Aorta (tissue), 4 donors: ENCODE results near the gene SLC9A7. TPM values are rescaled to one million over a fixed set of nuclear protein-coding genes. Genes with fewer than 3 reads are reported as not detected.

Experiments used
- polyA plus RNA-seq, 2 donors: library from polyadenylated mRNA; stranded (reverse); fragments of 200-250 nt; gene quantifications; one replicate each; pipeline ENCODE4 v1.2.3, GENCODE V29; 2013
- total RNA-seq, 2 donors: library from RNA; stranded (reverse); fragmentation: NEBNext Ultra II Directional; extraction: Animal tissue kit (Norgen Biotek cat#: 25700); gene quantifications; one replicate each; pipeline ENCODE4 v1.2.1, GENCODE V29; 2021
- donor health status: healthy with polysubstance abuse.
- donor health status: Bipolar disorder and iron deficiency.
- donor health status: DM: no; HTN: no; CAD: no.
- donor health status: DM: yes; HTN: yes; CAD: no.

The SLC9A7 gene
- total and polyA plus RNA-seq, 4 donors = 0.33 to 3.0 (median 1.4) TPM

Other genes starting within 250 kb of the SLC9A7 start
- gene ZNF674, start 213.7 kb downstream of the SLC9A7 start, total RNA-seq = 1 to 10 TPM; 5.1 to 7.9 TPM
- gene ZNF674, start 213.7 kb downstream of the SLC9A7 start, polyA plus RNA-seq = 1 to 10 TPM; 1.5 to 2.4 TPM
- gene CHST7, start 185.4 kb downstream of the SLC9A7 start, total RNA-seq = 1 to 10 TPM; 5.2 to 8.5 TPM
- gene CHST7, start 185.4 kb downstream of the SLC9A7 start, polyA plus RNA-seq = 1 to 10 TPM; 1.0 to 9.4 TPM
- 10 to 100 TPM in 1 of 2 donors, 1 to 10 TPM in 1; 9.3 to 11.0 TPM for gene RP2, start 77.9 kb upstream of the SLC9A7 start, total RNA-seq
- 10 to 100 TPM in 1 of 2 donors, 1 to 10 TPM in 1; 7.0 to 10.8 TPM for gene RP2, start 77.9 kb upstream of the SLC9A7 start, polyA plus RNA-seq
- 1 to 10 TPM; 5.8 to 6.1 TPM for gene JADE3, start 153.3 kb upstream of the SLC9A7 start, total RNA-seq
- 1 to 10 TPM; 2.3 to 2.4 TPM for gene JADE3, start 153.3 kb upstream of the SLC9A7 start, polyA plus RNA-seq